ENCODE data around the gene TMA7B.

The TMA7B gene

GRCh38 chr22:40004836-40005235 lies 44.6 kb downstream of the TMA7B start:
- no peak for DNase-seq
- H3K4me2 ChIP-seq (ENCODE audit: low read length, poor library complexity, severe bottlenecking): no peak overlapping the region
- no peak overlapping the region for H2AFZ ChIP-seq (ENCODE audit: low read depth, low read length)
- H3K4ac ChIP-seq (ENCODE audit: low read depth in 1 of 2, low read length in 2 of 2): no peak overlapping the region
- no peak overlapping the region for H2BK120ac ChIP-seq (ENCODE audit: low read depth, low read length)
- H3K9me3 ChIP-seq (ENCODE audit: control insufficient read depth, low read length): no peaks in the 10 kb centered on the region
- H3K18ac ChIP-seq (ENCODE audit: low read depth in 1 of 2, low read length in 2 of 2): no peak overlapping the region
- H2BK15ac ChIP-seq (ENCODE audit: low read depth, poor library complexity, severe bottlenecking): no peak overlapping the region
- no peak overlapping the region for H2BK5ac ChIP-seq (ENCODE audit: low read depth, low read length, poor library complexity, severe bottlenecking)
- no peak overlapping the region for H3K4me3 ChIP-seq (ENCODE audit: insufficient read depth in 1 of 2, low read depth in 1 of 2, low read length in 2 of 2)
- no peak overlapping the region for H3K23ac ChIP-seq (ENCODE audit: low read length in 2 of 2)
- H4K91ac ChIP-seq (ENCODE audit: low read length): no peak overlapping the region
- no peak overlapping the region for H3K9ac ChIP-seq (ENCODE audit: low read length)
- H3K36me3 ChIP-seq (ENCODE audit: control insufficient read depth in 1 of 2, insufficient read depth in 2 of 2, low read depth in 1 of 2, low read length in 2 of 2): no peaks in the 10 kb centered on the region
- H2AK5ac ChIP-seq (ENCODE audit: low read length, severe bottlenecking): no peak overlapping the region
- H4K8ac ChIP-seq (ENCODE audit: low read length): no peak overlapping the region
- WGBS: 79% methylated on average over 6 of the region's 6 CpGs
- H2BK12ac ChIP-seq (ENCODE audit: low read length in 2 of 2): no peak overlapping the region
- H3K14ac ChIP-seq (ENCODE audit: low read length in 2 of 2): no peak overlapping the region
- peaks cover 27% of the 10 kb centered on the region for H3K4me1 ChIP-seq (ENCODE audit: control insufficient read depth, insufficient read depth, low read depth, low read length)
- H3K27ac ChIP-seq (ENCODE audit: low read length, poor library complexity, severe bottlenecking): no peak overlapping the region
- peaks cover 7 to 86% of the 10 kb centered on the region in 2 experiments for H3K27me3 ChIP-seq (ENCODE audit: control insufficient read depth in 1 of 2, insufficient read depth in 1 of 2, low read length in 2 of 2)
- no peaks in the 10 kb centered on the region for H3K79me1 ChIP-seq (replicated peaks; ENCODE audit: low read length, poor library complexity, severe bottlenecking)

DNA sequence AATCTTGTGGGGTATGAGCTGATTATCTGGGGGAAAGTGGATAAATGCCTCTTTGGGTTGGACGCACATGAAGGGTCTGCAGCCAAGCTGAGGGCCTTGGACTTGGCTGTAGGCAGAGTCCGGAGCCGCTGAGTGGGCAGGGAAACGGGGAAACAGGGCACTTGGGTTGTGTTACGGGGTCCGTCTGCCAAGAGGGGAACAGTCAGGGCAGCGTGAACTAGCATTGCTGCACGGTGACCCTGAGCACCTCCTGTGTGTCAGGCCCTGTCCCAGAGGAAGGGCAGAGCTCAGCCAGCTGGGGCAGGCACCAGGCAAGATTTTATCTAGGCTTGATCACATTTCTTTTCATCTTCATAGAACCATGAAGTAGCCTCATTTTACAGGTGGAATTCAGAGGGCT lies 46.4 kb downstream of the TMA7B start:
- no peak overlapping the region for H3K23ac ChIP-seq (ENCODE audit: low read length in 2 of 2)
- H3K18ac ChIP-seq (ENCODE audit: low read depth in 1 of 2, low read length in 2 of 2): no peak overlapping the region
- no peaks in the 10 kb centered on the region for H3K36me3 ChIP-seq (ENCODE audit: control insufficient read depth in 1 of 2, insufficient read depth in 2 of 2, low read depth in 1 of 2, low read length in 2 of 2)
- no peak overlapping the region for H3K14ac ChIP-seq (ENCODE audit: low read length in 2 of 2)
- no peak overlapping the region for H2BK15ac ChIP-seq (ENCODE audit: low read depth, poor library complexity, severe bottlenecking)
- H3K4me2 ChIP-seq (ENCODE audit: low read length, poor library complexity, severe bottlenecking): no peak overlapping the region
- no peak overlapping the region for H4K8ac ChIP-seq (ENCODE audit: low read length)
- H3K9me3 ChIP-seq (ENCODE audit: control insufficient read depth, low read length): no peaks in the 10 kb centered on the region
- H2BK12ac ChIP-seq (ENCODE audit: low read length in 2 of 2): no peak overlapping the region
- H3K4me1 ChIP-seq (ENCODE audit: control insufficient read depth, insufficient read depth, low read depth, low read length): peaks cover 23% of the 10 kb centered on the region
- no peak overlapping the region for H4K91ac ChIP-seq (ENCODE audit: low read length)
- WGBS: 91% methylated on average over 8 of the region's 8 CpGs
- H2BK120ac ChIP-seq (ENCODE audit: low read depth, low read length): no peak overlapping the region
- no peak overlapping the region for H2BK5ac ChIP-seq (ENCODE audit: low read depth, low read length, poor library complexity, severe bottlenecking)
- no peak overlapping the region for H3K27ac ChIP-seq (ENCODE audit: low read length, poor library complexity, severe bottlenecking)
- no peak overlapping the region for H3K9ac ChIP-seq (ENCODE audit: low read length)
- no peak overlapping the region for H3K4me3 ChIP-seq (ENCODE audit: insufficient read depth in 1 of 2, low read depth in 1 of 2, low read length in 2 of 2)
- H3K79me1 ChIP-seq (replicated peaks; ENCODE audit: low read length, poor library complexity, severe bottlenecking): no peaks in the 10 kb centered on the region
- DNase-seq: no peak
- peaks cover 7 to 92% of the 10 kb centered on the region in 2 experiments for H3K27me3 ChIP-seq (ENCODE audit: control insufficient read depth in 1 of 2, insufficient read depth in 1 of 2, low read length in 2 of 2)
- no peak overlapping the region for H2AFZ ChIP-seq (ENCODE audit: low read depth, low read length)
- H3K4ac ChIP-seq (ENCODE audit: low read depth in 1 of 2, low read length in 2 of 2): no peak overlapping the region
- no peak overlapping the region for H2AK5ac ChIP-seq (ENCODE audit: low read length, severe bottlenecking)

- no peak overlapping the region for H4K91ac ChIP-seq (ENCODE audit: low read length)
- no peaks in the 10 kb centered on the region for H3K36me3 ChIP-seq (ENCODE audit: control insufficient read depth in 1 of 2, insufficient read depth in 2 of 2, low read depth in 1 of 2, low read length in 2 of 2)
- H4K8ac ChIP-seq (ENCODE audit: low read length): no peak overlapping the region
Observed at GRCh38 chr22:40007853-40008710, 47.9 kb downstream of the TMA7B start.

GRCh38 chr22:40008726-40009291 lies 48.6 kb downstream of the TMA7B start:
- DNase-seq: no peak
- Histone ChIP-seq H3K4me2 (ENCODE audit: low read length, poor library complexity, severe bottlenecking) (no peak overlapping the region), H3K4me3 (ENCODE audit: insufficient read depth in 1 of 2, low read depth in 1 of 2, low read length in 2 of 2) (no peak overlapping the region), H3K23ac (ENCODE audit: low read length in 2 of 2) (no peak overlapping the region), H3K27me3 (ENCODE audit: control insufficient read depth in 1 of 2, insufficient read depth in 1 of 2, low read length in 2 of 2) (peaks cover 7 to 81% of the 10 kb centered on the region in 2 experiments), H4K91ac (ENCODE audit: low read length) (no peak overlapping the region), H2BK15ac (ENCODE audit: low read depth, poor library complexity, severe bottlenecking) (no peak overlapping the region), H3K9me3 (ENCODE audit: control insufficient read depth, low read length) (no peaks in the 10 kb centered on the region), H2BK12ac (ENCODE audit: low read length in 2 of 2) (no peak overlapping the region), H3K4me1 (ENCODE audit: control insufficient read depth, insufficient read depth, low read depth, low read length) (peaks cover 16% of the 10 kb centered on the region), H2BK5ac (ENCODE audit: low read depth, low read length, poor library complexity, severe bottlenecking) (no peak overlapping the region), H3K14ac (ENCODE audit: low read length in 2 of 2) (no peak overlapping the region), H2BK120ac (ENCODE audit: low read depth, low read length) (no peak overlapping the region), H3K79me1 (replicated peaks; ENCODE audit: low read length, poor library complexity, severe bottlenecking) (no peaks in the 10 kb centered on the region), H2AK5ac (ENCODE audit: low read length, severe bottlenecking) (no peak overlapping the region), H3K9ac (ENCODE audit: low read length) (no peak overlapping the region), H3K4ac (ENCODE audit: low read depth in 1 of 2, low read length in 2 of 2) (no peak overlapping the region), H3K27ac (ENCODE audit: low read length, poor library complexity, severe bottlenecking) (no peak overlapping the region), H2AFZ (ENCODE audit: low read depth, low read length) (no peak overlapping the region), H3K18ac (ENCODE audit: low read depth in 1 of 2, low read length in 2 of 2) (no peak overlapping the region), H4K8ac (ENCODE audit: low read length) (no peak overlapping the region), H3K36me3 (ENCODE audit: control insufficient read depth in 1 of 2, insufficient read depth in 2 of 2, low read depth in 1 of 2, low read length in 2 of 2) (no peaks in the 10 kb centered on the region)
- 73% methylated on average over 9 of the region's 10 CpGs for WGBS

More at GRCh38 chr22:40007853-40008710, 47.9 kb downstream of the TMA7B start:
- H2AK5ac ChIP-seq (ENCODE audit: low read length, severe bottlenecking): no peak overlapping the region
- H3K27me3 ChIP-seq (ENCODE audit: control insufficient read depth in 1 of 2, insufficient read depth in 1 of 2, low read length in 2 of 2): peaks cover 7 to 83% of the 10 kb centered on the region in 2 experiments
- H3K14ac ChIP-seq (ENCODE audit: low read length in 2 of 2): no peak overlapping the region
- no peaks in the 10 kb centered on the region for H3K79me1 ChIP-seq (replicated peaks; ENCODE audit: low read length, poor library complexity, severe bottlenecking)
- no peak overlapping the region for H2BK120ac ChIP-seq (ENCODE audit: low read depth, low read length)
- no peak overlapping the region for H3K27ac ChIP-seq (ENCODE audit: low read length, poor library complexity, severe bottlenecking)
- H2BK15ac ChIP-seq (ENCODE audit: low read depth, poor library complexity, severe bottlenecking): no peak overlapping the region
- no peak overlapping the region for H3K4ac ChIP-seq (ENCODE audit: low read depth in 1 of 2, low read length in 2 of 2)
- no peak for DNase-seq
- H2BK5ac ChIP-seq (ENCODE audit: low read depth, low read length, poor library complexity, severe bottlenecking): no peak overlapping the region
- no peak overlapping the region for H2BK12ac ChIP-seq (ENCODE audit: low read length in 2 of 2)
- no peak overlapping the region for H3K4me3 ChIP-seq (ENCODE audit: insufficient read depth in 1 of 2, low read depth in 1 of 2, low read length in 2 of 2)
- H3K18ac ChIP-seq (ENCODE audit: low read depth in 1 of 2, low read length in 2 of 2): no peak overlapping the region
- no peak overlapping the region for H3K4me2 ChIP-seq (ENCODE audit: low read length, poor library complexity, severe bottlenecking)
- 87% methylated on average over 26 of the region's 27 CpGs for WGBS
- H3K9ac ChIP-seq (ENCODE audit: low read length): no peak overlapping the region
- H3K23ac ChIP-seq (ENCODE audit: low read length in 2 of 2): no peak overlapping the region
- H3K4me1 ChIP-seq (ENCODE audit: control insufficient read depth, insufficient read depth, low read depth, low read length): peaks cover 22% of the 10 kb centered on the region
- H2AFZ ChIP-seq (ENCODE audit: low read depth, low read length): no peak overlapping the region
- no peaks in the 10 kb centered on the region for H3K9me3 ChIP-seq (ENCODE audit: control insufficient read depth, low read length)
